GM19395 (cell line): ENCODE results near the gene PTPRE.

Experiments used
- ATAC-seq: cut with Tn5 transposase; IDR thresholded peaks from one replicate; pipeline ENCODE4 v1.9.1; 2021; ENCODE audit warnings: mild to moderate bottlenecking, moderate library complexity; ENCODE audit not compliant: unreplicated experiment

Gene PTPRE

GRCh38 chr10:128056303-128057050, 149.6 kb downstream of the PTPRE start:
- no peak for ATAC-seq

DNA sequence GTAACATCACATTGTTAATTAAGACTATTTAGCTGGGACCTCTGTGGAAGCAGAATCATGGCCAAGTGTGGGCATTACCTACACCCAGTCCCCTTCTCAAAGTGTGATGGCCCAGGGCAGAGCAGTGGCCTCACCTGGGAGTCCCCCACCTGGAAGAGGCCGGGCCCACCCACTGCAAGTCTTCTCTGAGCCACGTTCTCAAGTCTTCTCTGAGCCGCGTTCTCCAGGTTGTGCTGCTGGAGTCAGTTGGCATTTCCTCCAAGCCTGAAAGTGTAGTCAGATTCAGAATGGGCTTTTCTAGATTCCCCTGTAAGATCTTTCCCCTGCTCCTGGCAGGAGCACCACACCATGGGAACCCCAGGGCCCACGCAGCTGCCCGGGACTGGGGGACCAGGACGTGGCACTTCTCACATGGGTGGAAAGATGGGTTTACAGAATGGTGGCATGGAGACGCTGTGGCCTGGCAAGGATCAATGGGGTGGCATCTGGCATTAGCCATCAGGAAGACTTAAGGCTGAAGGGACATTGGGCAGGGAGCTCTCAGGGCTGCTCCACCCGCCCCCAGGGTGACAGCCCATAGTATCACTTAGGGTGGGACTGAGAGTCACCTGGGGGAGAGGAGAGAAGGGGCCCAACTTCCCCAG, 151.3 kb downstream of the PTPRE start:
- no peak for ATAC-seq

GRCh38 chr10:128058750-128059134, 151.8 kb downstream of the PTPRE start:
- ATAC-seq = no peak

DNA sequence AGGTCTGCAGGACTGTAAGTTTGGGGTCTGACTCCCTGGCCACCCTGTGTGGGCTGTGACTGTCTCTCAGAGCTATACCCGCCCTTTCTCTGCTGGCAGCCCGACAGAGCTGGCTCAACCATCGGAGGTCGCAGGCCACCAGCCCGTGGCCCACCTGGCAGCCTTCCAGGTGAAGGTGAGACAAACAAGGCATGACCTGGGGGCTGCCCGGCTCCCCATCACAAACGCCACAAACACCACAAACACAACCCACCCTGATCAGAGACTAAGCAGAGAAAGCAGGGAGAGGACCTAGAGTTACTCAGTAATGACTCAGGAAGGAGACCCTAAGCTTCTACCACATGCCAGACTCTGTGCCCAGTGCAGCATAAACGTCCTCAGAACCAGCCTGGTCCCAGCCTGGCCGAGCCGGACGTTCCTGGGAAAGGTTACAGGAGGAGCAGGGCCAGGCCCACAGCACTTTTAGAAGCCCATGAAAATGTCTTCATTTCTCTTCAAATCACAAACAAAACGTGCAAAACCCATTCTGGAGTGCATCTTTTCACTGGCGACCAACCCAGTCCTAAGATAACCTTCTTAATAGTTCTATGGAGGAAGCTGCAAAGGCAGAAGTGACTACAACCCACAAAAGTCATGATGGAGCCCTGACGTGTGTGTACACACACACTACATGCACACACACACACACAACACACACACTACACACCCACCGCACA, 152.5 kb downstream of the PTPRE start:
- ATAC-seq = no peak

- ATAC-seq = no peak
These were observed 153.0 kb downstream of the PTPRE start for GRCh38 chr10:128059982-128060293.

DNA sequence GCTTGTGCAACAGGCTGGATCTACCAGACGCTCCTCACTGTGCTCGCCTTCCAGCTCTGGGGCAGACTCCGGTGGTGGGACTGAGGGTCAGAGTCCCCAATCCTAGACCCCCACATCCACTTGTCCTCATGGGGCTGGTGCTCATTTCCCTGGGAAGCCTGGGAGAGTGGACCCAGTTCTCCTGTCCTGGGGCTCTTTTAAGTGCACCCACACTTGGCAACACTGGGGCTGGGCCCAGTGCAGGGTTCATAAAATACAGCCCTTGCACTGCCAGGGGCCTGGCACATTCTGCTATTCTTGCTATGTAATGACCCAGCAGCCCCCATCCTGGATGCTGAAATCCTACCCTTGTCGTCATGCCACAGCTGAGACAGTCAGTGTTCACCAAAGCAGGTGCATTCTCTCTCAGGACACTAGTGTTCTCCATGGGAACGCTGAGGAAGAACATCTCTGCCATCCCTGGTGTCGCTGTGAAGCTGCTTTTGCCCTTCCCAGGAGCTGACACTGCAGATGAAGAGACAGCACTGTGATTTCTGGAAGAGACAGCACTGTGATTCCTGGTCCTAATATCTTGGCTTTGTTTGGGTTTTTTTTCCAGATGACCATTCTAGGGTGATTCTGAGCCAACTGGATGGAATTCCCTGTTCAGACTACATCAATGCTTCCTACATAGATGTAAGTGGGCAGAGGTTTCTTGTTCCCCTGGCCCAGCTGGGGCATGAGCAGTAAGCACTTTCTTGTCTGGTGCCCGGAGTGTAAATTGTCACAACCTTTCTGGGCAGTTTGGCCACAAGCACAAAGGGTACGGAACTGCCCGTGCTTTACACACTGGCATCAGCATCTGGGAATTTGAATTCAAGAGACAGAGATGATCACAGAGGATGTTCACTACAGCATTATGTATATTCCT, 153.7 kb downstream of the PTPRE start:
- no peak for ATAC-seq

GRCh38 chr10:128061306-128062300, 154.7 kb downstream of the PTPRE start:
- ATAC-seq = no peak

GRCh38 chr10:128062331-128062880, 155.5 kb downstream of the PTPRE start:
- peak; percentile 15 for ATAC-seq

DNA sequence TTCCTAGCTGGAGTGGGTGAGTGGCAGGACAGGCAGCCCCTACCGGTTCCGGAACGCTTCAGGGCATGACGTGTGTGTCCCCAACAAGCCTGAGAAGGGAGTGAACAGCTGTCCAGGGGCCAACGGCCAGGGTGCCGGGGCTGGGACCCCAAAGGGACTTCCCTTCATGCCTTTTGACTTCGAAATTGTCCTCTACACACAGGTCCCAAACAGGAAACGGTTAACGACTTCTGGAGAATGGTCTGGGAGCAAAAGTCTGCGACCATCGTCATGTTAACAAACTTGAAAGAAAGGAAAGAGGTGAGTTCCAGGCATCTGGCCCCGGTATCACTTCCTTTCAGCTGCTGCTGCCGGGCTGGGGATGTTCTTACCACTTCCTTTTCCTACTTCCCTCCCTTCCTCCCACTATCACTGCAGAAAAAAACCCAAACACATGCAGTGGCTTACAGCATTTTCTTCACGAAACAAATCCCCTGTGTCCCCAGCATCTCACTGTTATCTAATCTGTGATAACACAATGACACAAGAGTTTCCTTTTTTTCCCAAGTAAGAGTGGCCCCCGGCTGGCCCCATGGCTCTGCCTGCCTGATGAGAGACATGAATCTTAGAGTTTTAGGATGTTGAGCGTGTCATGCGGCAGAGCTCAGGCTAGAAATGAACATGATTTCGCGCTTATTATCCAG, 156.1 kb downstream of the PTPRE start:
- ATAC-seq = peak; percentile 66

DNA sequence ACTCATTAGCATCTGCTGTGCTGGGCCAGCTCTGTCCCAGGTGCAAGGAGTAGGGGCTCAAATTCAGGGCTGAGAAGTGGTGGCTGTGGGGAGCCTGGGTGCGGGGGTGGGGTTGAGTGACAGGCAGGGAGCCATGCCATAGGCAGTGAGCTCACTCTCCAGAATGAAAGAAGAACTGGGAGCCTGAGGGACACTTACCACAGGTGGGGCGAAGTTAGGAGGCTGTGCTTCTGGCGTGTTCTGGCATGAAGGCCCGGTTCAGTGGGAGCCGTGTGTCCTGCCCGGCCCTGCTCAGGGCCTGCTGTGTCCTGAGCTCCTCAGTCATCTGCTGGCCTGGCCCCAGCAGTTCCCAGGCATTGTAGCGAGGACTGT, 156.8 kb downstream of the PTPRE start:
- ATAC-seq = peak; percentile 34

- peak; percentile 45 for ATAC-seq
These were observed 157.4 kb downstream of the PTPRE start for GRCh38 chr10:128064108-128064969.

DNA sequence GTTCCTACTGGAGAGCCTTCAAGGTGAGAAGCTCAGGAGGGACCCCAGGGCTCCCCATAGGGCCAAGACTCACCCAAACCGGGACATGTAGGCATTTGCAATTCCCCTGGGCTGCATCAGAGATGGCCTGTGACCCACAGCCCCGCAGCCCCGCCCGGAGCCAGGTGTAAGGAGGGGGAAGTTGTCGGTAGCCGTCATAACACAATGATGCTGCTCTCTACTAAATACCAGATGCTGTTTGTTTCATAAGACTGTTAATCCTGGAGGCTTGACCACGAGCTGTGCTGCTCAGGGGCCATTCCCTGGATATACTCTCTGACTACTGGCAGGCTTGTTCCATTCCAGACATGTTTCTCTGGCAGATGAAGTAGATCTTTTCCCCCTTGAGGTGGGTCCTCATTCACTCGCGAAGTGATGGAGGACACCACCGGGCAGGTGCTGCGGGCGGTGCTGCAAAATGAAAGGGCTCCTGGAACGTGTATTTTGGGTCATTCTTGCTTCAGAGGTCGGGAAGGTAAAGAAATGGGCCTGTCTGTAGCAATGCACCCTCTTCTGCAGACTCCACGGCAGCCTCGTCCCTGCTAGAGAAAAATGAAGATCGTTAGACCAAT, 158.2 kb downstream of the PTPRE start:
- ATAC-seq = peak; percentile 37

DNA sequence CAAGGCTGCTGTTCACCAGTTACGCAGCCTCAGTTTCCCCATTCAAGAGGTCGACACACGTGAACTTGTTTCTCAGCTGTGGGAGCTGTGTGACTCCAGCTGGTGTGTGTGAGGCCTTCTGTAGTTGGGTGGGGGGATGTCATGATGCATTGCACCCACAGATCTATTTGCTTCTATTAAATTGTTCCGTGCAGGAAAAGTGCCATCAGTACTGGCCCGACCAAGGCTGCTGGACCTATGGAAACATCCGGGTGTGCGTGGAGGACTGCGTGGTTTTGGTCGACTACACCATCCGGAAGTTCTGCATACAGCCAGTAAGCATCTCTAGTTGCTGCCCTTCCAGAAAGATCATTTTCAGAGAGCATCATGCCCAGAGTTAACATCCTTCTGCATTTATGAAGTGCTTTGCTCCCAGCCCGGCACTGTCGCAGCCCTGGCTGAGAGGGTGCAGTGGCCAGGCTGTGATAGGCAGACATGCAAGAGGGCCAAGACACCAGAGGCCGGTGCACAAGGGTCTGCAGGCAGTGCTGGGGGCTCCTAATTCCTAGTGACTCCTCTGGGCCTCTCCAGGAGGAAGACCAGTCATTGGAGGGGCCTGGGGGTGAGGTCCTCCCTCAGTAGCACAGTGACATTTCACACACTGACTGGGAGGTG, 159.1 kb downstream of the PTPRE start:
- no peak for ATAC-seq

DNA sequence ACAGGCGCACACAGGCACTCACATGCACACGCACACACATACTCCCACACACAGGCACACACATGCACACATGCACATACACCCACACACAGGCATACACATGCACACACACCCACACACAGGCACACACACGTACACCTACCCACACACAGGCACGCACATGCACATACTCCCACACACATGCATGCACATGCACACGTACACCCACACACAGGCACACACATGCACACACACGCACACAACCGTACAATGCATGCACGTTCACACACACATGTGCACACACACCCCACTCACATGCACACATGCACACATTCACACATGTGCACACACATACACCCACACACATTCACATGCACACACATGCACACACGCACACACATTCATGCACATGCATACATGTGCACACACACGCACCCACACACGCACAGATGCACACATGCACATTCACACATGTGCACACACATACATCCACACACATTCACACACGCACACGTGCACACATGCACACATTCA, 160.0 kb downstream of the PTPRE start:
- no peak for ATAC-seq

- ATAC-seq = no peak
These were observed 160.9 kb downstream of the PTPRE start for GRCh38 chr10:128067691-128068397.
